Naive thymus-derived CD4-positive, alpha-beta T cell (primary cell): ENCODE results near the gene RPL22. TPM values are rescaled to one million over a fixed set of nuclear protein-coding genes. Genes with fewer than 3 reads are reported as not detected.

ENCODE experiments used
- ATAC-seq: fragments of 150-1000 bp; cut with Tn5 transposase; 2 replicates; pipeline ENCODE4 v1.10.0; 2021; ENCODE audit warnings: mild to moderate bottlenecking, moderate library complexity
- CTCF ChIA-PET: fragments of 350-600 bp; sonication (Branson Sonifier 250); formaldehyde crosslinking; loops from one replicate; lab custom pipeline; 2021; ENCODE audit warnings: antibody characterized with exemption; lab: Charles Lee
- POLR2A ChIA-PET: fragments of 350-600 bp; sonication (Branson Sonifier 250); formaldehyde crosslinking; loops from one replicate; lab custom pipeline; 2021; ENCODE audit warnings: antibody characterized with exemption, inconsistent platforms; lab: Charles Lee
- DNase-seq, 9 donors: peaks; one replicate each; pipeline versions ENCODE4 v3.0.0 to v3.0.0-alpha.2; 2020 to 2022; ENCODE audit warnings: mixed read lengths in 1 of 9
- H3K27ac ChIP-seq: one replicate; pipeline ENCODE4 v1.7.0; 2013; ENCODE audit warnings: mild to moderate bottlenecking, low read depth, low read length, moderate library complexity
- H3K27me3 ChIP-seq, 2 donors: one replicate each; pipeline ENCODE4 v1.7.0; 2013; ENCODE audit warnings: low read length in 2 of 2, mild to moderate bottlenecking in 2 of 2, moderate library complexity in 2 of 2; ENCODE audit not compliant: control insufficient read depth in 2 of 2, insufficient read depth in 2 of 2
- H3K36me3 ChIP-seq, 3 experiments: 1 replicate in 2 of 3; 2 replicates in 1 of 3; pipeline ENCODE4 v1.7.0; 2013; ENCODE audit warnings: low read length in 3 of 3, mild to moderate bottlenecking in 3 of 3, moderate library complexity in 1 of 3; ENCODE audit not compliant: insufficient read depth in 3 of 3, control insufficient read depth in 2 of 3
- H3K4me1 ChIP-seq, 2 donors: one replicate each; pipeline ENCODE4 v1.7.0; 2013; ENCODE audit warnings: low read length in 2 of 2, mild to moderate bottlenecking in 2 of 2, moderate library complexity in 1 of 2; ENCODE audit not compliant: control insufficient read depth in 2 of 2, insufficient read depth in 2 of 2
- H3K4me3 ChIP-seq: 2 replicates; pipeline ENCODE4 v1.7.0; 2013; ENCODE audit warnings: mild to moderate bottlenecking, low read length
- H3K9me3 ChIP-seq, 3 experiments: 1 replicate in 2 of 3; 2 replicates in 1 of 3; pipeline ENCODE4 v1.7.0; 2013; ENCODE audit warnings: low read length in 3 of 3; ENCODE audit not compliant: control insufficient read depth in 2 of 3
- H3K27ac Mint-ChIP-seq, 9 donors: one replicate each; pipeline ENCODE4 v1.8.0; 2020 to 2022; ENCODE audit warnings: mixed read lengths in 9 of 9, mild to moderate bottlenecking in 8 of 9, moderate library complexity in 5 of 9, inconsistent platforms in 2 of 9
- H3K27me3 Mint-ChIP-seq, 5 donors: one replicate each; pipeline ENCODE4 v1.8.0; 2021 to 2022; ENCODE audit warnings: mixed read lengths in 5 of 5, mild to moderate bottlenecking in 1 of 5
- H3K36me3 Mint-ChIP-seq, 5 donors: one replicate each; pipeline ENCODE4 v1.8.0; 2020 to 2022; ENCODE audit warnings: mixed read lengths in 5 of 5, mild to moderate bottlenecking in 3 of 5, inconsistent platforms in 1 of 5
- H3K4me1 Mint-ChIP-seq, 7 donors: one replicate each; pipeline ENCODE4 v1.8.0; 2020 to 2022; ENCODE audit warnings: mixed read lengths in 7 of 7, mild to moderate bottlenecking in 3 of 7, inconsistent platforms in 1 of 7
- H3K4me3 Mint-ChIP-seq, 10 donors: one replicate each; pipeline ENCODE4 v1.8.0; 2020 to 2022; ENCODE audit warnings: mild to moderate bottlenecking in 10 of 10, mixed read lengths in 10 of 10, moderate library complexity in 6 of 10, inconsistent platforms in 2 of 10
- H3K9me3 Mint-ChIP-seq, 11 donors: one replicate each; pipeline ENCODE4 v1.8.0; 2020 to 2022; ENCODE audit warnings: mixed read lengths in 11 of 11, mild to moderate bottlenecking in 4 of 11, inconsistent platforms in 1 of 11, moderate library complexity in 1 of 11
- intact Hi-C, 2 donors: fragments of 100-400 bp; cut with micrococcal nuclease; formaldehyde crosslinking; loops; one replicate each; pipeline ENCODE4 v1.15.1; 2023
- polyA plus RNA-seq, 2 donors: library from polyadenylated mRNA; unstranded; fragments of 300-500 nt; fragmentation: Illumina TruSeq; gene quantifications; one replicate each; pipeline ENCODE4 v1.2.3, GENCODE V29; 2021
- total RNA-seq, 6 experiments: library from RNA in 5 of 6; stranded (reverse) in 5 of 6; gene quantifications; 1 replicate in 5 of 6; 2 replicates in 1 of 6; pipeline ENCODE4 v1.2.3 and lab custom pipeline; 2021 to 2026

RPL22 gene
- total and polyA plus RNA-seq, 7 experiments from 2014 or later: 129 to 720 (median 469) TPM

GRCh38 chr1:6151291-6151822, 48.0 kb downstream of the RPL22 start:
- H3K4me3 Mint-ChIP-seq: peak overlapping the region in 3 of 10 donors; percentile 17 to 41 (median 37)
- intact Hi-C loops: no loop called here
- ChIA-PET CTCF (no interaction called here), POLR2A (no interaction called here)
- Histone ChIP-seq H3K4me1 (peaks cover 0 to 8% of the 10 kb centered on the region in 2 donors), H3K9me3 (no peaks in the 10 kb centered on the region), H3K4me3 (no peak overlapping the region), H3K27me3 (peaks cover 0 to 3% of the 10 kb centered on the region in 2 donors), H3K36me3 (no peaks in the 10 kb centered on the region), H3K27ac (no peak overlapping the region)
- no peaks in the 10 kb centered on the region for H3K36me3 Mint-ChIP-seq
- peaks cover 0 to 38% (median 10%) of the 10 kb centered on the region in 7 donors for H3K4me1 Mint-ChIP-seq
- H3K9me3 Mint-ChIP-seq: peaks cover 0 to 1% (median 0%) of the 10 kb centered on the region in 11 donors
- H3K27ac Mint-ChIP-seq: peak overlapping the region in 1 of 9 donors; percentile 14
- ATAC-seq (no peak), DNase-seq (no peak)
- H3K27me3 Mint-ChIP-seq: peaks cover 0 to 10% (median 4%) of the 10 kb centered on the region in 5 donors

DNA sequence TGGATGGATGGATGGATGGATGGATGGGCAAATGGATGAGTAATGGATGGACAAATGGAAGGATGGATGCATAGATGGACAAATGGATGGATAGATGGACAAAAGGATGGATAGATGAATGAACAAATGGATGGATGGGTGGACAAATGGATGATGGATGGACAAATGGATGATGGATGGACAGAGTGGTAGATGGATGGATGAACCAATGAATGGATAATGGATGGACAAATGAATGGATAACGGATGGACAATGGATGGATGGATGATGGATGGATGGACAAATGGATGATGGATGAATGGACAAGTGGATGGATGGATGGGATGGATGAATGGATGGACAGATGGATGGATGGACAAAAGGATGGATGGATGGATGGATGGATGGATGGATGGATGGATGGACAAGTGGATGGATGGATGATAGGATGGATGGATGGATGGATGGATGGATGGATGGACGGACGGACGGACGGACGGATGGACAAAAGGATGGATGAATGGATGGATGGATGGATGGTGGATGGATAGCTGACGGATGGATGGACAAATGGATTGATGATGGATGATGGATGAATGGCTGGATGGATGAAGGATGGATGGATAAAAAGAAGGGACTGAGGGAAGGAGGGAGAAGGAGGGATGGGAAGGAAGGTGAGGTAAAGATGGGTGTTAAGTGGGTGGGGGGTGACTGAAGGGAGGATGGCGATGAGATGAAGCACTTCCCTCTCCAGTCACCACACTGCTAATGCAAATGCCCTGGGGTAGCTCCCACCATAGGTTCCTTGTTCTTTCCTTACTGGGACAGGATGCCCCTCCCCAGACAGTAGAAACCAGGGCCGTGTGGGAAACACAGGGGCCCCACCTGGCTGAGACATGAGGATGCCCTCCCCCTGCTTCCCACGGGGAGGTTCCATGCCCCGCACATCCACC, 49.1 kb downstream of the RPL22 start:
- H3K4me3 Mint-ChIP-seq: peak overlapping the region in 1 of 10 donors; percentile 0
- peaks cover 0 to 10% (median 4%) of the 10 kb centered on the region in 5 donors for H3K27me3 Mint-ChIP-seq
- H3K4me1 Mint-ChIP-seq: peaks cover 0 to 30% (median 10%) of the 10 kb centered on the region in 7 donors
- intact Hi-C loops: no loop called here
- Histone ChIP-seq H3K36me3 (no peaks in the 10 kb centered on the region), H3K27me3 (peaks cover 0 to 3% of the 10 kb centered on the region in 2 donors), H3K4me3 (no peak overlapping the region), H3K27ac (no peak overlapping the region), H3K9me3 (no peaks in the 10 kb centered on the region), H3K4me1 (peaks cover 0 to 8% of the 10 kb centered on the region in 2 donors)
- no peak for ATAC-seq
- CTCF ChIA-PET: no interaction called here
- peaks cover 0 to 1% (median 0%) of the 10 kb centered on the region in 11 donors for H3K9me3 Mint-ChIP-seq
- no peaks in the 10 kb centered on the region for H3K36me3 Mint-ChIP-seq
- DNase-seq: no peak
- POLR2A ChIA-PET: no interaction called here
- H3K27ac Mint-ChIP-seq: no peak overlapping the region

- Mint-ChIP-seq H3K27me3 (peaks cover 0 to 10% (median 4%) of the 10 kb centered on the region in 5 donors), H3K27ac (no peak overlapping the region), H3K36me3 (no peaks in the 10 kb centered on the region), H3K9me3 (peaks cover 0 to 1% (median 0%) of the 10 kb centered on the region in 11 donors), H3K4me1 (peaks cover 0 to 24% (median 9%) of the 10 kb centered on the region in 7 donors), H3K4me3 (no peak overlapping the region)
- Histone ChIP-seq H3K9me3 (no peaks in the 10 kb centered on the region), H3K36me3 (no peaks in the 10 kb centered on the region), H3K27me3 (peaks cover 0 to 3% of the 10 kb centered on the region in 2 donors), H3K4me3 (no peak overlapping the region), H3K27ac (no peak overlapping the region), H3K4me1 (peaks cover 0 to 8% of the 10 kb centered on the region in 2 donors)
- ATAC-seq (no peak), DNase-seq (no peak)
- intact Hi-C loops: loop anchor here in 1 of 2 donors (2.0 kb wide), 1 partner anchor 23 kb away; no protein-coding TSS in a partner anchor
- CTCF ChIA-PET: no interaction called here
- POLR2A ChIA-PET: no interaction called here
Observed at GRCh38 chr1:6149597-6149996, 49.8 kb downstream of the RPL22 start.

- Mint-ChIP-seq H3K9me3 (peaks cover 0 to 1% (median 0%) of the 10 kb centered on the region in 11 donors), H3K4me3 (peak overlapping the region in 6 of 10 donors; percentile 59 to 86 (median 78)), H3K36me3 (no peaks in the 10 kb centered on the region), H3K27me3 (peaks cover 0 to 10% (median 4%) of the 10 kb centered on the region in 5 donors), H3K27ac (no peak overlapping the region), H3K4me1 (peaks cover 0 to 17% (median 9%) of the 10 kb centered on the region in 7 donors)
- no peak overlapping the region for H3K4me3 ChIP-seq
- H3K4me1 ChIP-seq: peaks cover 0 to 3% of the 10 kb centered on the region in 2 donors
- ATAC-seq: peak; percentile 92
- H3K27me3 ChIP-seq: peaks cover 0 to 3% of the 10 kb centered on the region in 2 donors
- H3K27ac ChIP-seq: no peak overlapping the region
- no peaks in the 10 kb centered on the region for H3K9me3 ChIP-seq
- H3K36me3 ChIP-seq: no peaks in the 10 kb centered on the region
- CTCF ChIA-PET: no interaction called here
- intact Hi-C loops: loop anchor here in 1 of 2 donors (2.0 kb wide), 1 partner anchor 22 kb away; no protein-coding TSS in a partner anchor
- DNase-seq: peak; percentile 21 to 80 (median 55)
- POLR2A ChIA-PET: no interaction called here
Observed at GRCh38 chr1:6148497-6149241, 50.7 kb downstream of the RPL22 start.

DNA sequence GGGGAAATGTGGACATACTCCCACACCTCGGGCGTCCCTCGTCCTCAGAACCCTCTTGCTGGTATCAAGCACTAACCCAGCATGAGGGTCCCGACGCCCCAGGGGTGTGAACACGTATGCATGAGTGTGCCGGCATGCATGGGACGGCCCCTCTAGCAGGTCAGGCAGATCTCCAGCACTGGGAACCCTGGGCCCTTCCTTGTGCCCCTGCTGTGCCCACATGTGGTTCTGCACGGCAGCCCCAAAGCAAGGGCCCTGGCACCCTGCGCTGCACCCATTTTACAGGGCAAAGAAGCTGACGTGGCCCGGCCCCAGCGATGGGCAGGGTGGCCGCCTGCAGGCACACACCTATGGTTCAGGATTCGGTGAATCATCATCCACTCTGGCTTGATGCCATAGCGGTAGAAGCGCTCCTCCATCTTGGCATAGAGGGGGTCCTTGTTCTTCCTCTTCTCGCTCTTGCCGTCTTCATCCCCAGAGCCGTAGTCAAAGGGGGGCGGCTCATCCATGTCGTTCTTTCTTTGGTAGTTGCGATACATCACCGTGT, 53.5 kb downstream of the RPL22 start:
- peak overlapping the region in 1 of 9 donors; percentile 71 for H3K27ac Mint-ChIP-seq
- no peak overlapping the region for H3K4me3 Mint-ChIP-seq
- POLR2A ChIA-PET: no interaction called here
- no peaks in the 10 kb centered on the region for H3K36me3 ChIP-seq
- no peak overlapping the region for H3K27ac ChIP-seq
- no peaks in the 10 kb centered on the region for H3K9me3 ChIP-seq
- ATAC-seq: no peak
- intact Hi-C loops: no loop called here
- DNase-seq: no peak
- peaks cover 0 to 3% of the 10 kb centered on the region in 2 donors for H3K27me3 ChIP-seq
- H3K4me1 ChIP-seq: peaks cover 0 to 3% of the 10 kb centered on the region in 2 donors
- peaks cover 0 to 8% (median 4%) of the 10 kb centered on the region in 5 donors for H3K27me3 Mint-ChIP-seq
- peaks cover 0 to 10% (median 6%) of the 10 kb centered on the region in 7 donors for H3K4me1 Mint-ChIP-seq
- H3K4me3 ChIP-seq: no peak overlapping the region
- peaks cover 0 to 1% (median 0%) of the 10 kb centered on the region in 11 donors for H3K9me3 Mint-ChIP-seq
- no peaks in the 10 kb centered on the region for H3K36me3 Mint-ChIP-seq
- CTCF ChIA-PET: no interaction called here

DNA sequence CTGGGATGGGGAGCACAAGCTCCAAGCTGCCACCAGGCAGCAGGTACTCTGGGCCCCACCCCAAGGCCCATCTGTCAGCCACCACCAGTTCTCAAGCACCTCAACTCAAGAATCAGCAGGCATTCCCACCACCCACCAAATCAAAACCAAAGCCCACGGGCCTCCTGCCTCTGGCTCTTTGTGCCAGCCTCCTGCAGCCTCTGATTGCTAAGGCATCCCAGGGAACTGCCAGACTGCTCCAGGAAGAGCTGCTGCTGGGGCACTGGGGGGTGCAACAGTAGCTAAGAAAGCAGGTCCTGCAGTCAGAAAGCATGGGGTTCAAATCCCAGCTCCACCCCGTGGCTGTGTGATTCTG, 54.0 kb downstream of the RPL22 start:
- peaks cover 0 to 10% (median 6%) of the 10 kb centered on the region in 7 donors for H3K4me1 Mint-ChIP-seq
- H3K36me3 ChIP-seq: no peaks in the 10 kb centered on the region
- H3K27me3 ChIP-seq: peaks cover 0 to 3% of the 10 kb centered on the region in 2 donors
- H3K27ac Mint-ChIP-seq: no peak overlapping the region
- peaks cover 0 to 1% (median 0%) of the 10 kb centered on the region in 11 donors for H3K9me3 Mint-ChIP-seq
- intact Hi-C loops: no loop called here
- ChIA-PET CTCF (no interaction called here), POLR2A (no interaction called here)
- no peak overlapping the region for H3K27ac ChIP-seq
- peaks cover 0 to 3% of the 10 kb centered on the region in 2 donors for H3K4me1 ChIP-seq
- H3K4me3 Mint-ChIP-seq: no peak overlapping the region
- no peaks in the 10 kb centered on the region for H3K9me3 ChIP-seq
- peaks cover 0 to 8% (median 4%) of the 10 kb centered on the region in 5 donors for H3K27me3 Mint-ChIP-seq
- DNase-seq (no peak), ATAC-seq (no peak)
- no peaks in the 10 kb centered on the region for H3K36me3 Mint-ChIP-seq
- H3K4me3 ChIP-seq: no peak overlapping the region
